GM18909 (cell line): ENCODE measurements around the gene CYBA.

Source experiments
- ATAC-seq: cut with Tn5 transposase; IDR thresholded peaks from one replicate; pipeline ENCODE4 v1.9.1; 2021; ENCODE audit warnings: mild to moderate bottlenecking; ENCODE audit not compliant: unreplicated experiment, poor library complexity

The CYBA gene

DNA sequence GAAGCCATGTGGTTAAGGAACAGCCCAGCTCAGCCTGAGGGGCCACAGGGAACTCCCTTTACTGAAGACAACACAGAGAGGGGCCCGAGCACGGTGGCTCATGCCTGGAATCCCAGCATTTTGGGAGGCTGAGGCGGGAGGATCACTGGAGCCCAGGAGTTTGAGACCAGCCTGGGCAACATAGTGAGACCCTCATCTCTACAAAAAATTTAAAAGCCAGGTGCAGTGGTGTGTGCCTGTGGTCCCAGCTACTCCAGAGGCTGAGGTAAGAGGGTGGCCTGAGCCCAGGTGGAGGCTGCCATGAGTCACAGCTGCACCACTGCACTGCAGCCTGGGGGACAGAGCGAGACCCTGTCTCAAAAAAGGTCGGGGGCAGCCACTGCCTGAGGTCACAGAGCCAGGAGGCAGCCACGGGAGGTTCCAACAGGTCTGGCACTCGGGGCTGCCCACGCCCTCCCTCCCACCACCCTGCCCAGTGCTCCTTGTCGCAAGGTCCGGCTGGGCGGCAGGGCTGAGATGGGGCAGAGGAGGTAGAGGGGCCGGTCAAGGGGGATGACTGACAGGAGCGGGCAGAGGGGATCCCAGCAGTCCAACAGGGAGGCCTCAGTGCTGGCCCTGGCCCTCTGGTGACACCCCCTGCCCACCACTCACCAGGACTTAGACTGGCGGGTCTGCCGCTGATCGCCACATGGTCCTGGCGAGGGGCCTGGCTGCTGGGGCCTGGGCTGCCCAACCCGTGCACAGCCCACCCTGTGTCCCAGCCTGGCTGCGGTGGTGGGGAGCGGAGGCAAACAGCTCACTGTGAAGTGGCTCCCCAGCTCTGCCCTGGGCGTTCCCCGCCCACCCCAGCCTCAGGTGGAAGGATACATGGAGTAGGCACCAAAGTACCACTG is 3.4 kb downstream of the CYBA start:
- no peak for ATAC-seq

DNA sequence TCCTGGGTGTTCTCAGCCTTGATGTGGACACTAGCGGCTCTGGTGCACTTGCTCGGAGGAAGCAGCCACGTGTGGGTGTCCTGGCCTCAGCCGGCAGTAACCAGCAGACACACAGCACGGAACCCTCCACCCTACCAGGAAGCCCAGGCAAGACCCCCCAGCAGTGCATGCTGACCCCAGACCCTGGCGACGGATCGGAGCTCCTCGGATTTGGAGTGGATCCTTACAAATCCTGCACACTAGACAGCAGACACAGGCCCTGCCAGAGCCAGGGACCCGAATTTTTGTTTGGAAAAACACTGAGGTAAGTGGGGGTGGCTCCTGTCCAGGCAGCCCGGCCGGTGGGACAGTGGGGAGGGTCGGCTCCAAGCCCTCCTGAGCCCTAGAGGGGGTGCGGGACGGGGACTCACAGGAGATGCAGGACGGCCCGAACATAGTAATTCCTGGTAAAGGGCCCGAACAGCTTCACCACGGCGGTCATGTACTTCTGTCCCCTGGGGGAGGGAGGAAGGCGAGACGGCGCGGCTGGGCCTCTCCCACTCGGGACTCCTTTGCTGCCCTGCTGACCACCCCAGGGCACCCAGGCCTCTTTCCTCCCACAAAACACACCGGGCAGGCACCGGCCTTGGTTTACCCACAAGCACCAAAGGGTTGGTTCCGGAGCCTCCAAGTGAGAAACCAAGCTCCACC is 4.4 kb downstream of the CYBA start:
- no peak for ATAC-seq

DNA sequence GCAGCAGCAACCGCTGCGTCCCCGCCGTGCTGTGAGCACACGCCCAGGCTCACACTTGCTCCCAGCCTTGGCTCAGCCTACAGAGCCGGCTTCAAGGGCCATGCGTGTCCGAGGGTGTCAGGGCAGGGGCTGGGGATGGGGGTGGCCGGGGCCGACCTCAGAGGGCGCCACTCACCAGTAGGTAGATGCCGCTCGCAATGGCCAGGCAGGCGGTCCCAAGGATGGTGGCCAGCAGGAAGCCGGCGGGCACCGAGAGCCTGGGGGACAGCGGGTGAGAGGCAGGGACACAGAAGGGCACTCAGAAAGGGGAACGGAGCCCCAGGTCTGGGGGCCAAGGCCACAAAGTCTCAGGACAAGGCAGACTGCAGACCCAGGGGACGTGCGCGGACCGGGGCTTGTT is 4.9 kb downstream of the CYBA start:
- ATAC-seq = no peak

DNA sequence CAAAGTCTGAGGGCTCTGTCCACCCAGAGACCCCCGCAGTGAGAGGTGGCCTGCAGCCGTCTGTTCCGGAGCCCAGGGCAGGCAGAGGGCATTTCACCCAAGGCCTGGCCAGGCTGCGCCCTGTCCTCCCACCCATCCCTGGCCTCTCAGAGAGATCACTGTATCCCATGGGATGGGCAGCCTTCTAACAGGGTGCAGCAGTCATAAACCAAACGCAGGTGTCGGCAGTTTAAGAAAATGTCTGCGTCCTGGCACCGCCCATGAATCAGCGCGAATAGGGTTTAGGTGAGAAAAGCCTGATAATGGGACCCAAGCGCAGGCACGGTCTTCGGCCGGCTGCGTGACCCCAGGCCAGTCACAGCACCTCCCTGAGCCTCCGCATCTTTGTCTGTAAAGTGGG is 5.4 kb downstream of the CYBA start:
- ATAC-seq = no peak

DNA sequence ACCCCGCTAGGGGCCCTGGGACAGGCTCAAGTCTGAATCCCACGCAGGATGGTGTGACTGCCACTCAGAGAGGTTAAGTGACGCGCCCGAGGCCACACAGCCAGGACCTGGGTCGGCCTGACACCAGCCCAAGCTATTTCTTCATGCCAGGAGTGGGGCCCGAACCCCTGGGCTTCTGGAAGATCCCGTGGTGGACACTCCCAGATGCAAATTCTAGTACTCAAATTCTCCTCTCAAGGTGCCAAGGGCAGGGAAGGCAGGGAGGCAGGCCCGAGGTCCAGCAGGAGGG is 7.3 kb downstream of the CYBA start:
- ATAC-seq = no peak

DNA sequence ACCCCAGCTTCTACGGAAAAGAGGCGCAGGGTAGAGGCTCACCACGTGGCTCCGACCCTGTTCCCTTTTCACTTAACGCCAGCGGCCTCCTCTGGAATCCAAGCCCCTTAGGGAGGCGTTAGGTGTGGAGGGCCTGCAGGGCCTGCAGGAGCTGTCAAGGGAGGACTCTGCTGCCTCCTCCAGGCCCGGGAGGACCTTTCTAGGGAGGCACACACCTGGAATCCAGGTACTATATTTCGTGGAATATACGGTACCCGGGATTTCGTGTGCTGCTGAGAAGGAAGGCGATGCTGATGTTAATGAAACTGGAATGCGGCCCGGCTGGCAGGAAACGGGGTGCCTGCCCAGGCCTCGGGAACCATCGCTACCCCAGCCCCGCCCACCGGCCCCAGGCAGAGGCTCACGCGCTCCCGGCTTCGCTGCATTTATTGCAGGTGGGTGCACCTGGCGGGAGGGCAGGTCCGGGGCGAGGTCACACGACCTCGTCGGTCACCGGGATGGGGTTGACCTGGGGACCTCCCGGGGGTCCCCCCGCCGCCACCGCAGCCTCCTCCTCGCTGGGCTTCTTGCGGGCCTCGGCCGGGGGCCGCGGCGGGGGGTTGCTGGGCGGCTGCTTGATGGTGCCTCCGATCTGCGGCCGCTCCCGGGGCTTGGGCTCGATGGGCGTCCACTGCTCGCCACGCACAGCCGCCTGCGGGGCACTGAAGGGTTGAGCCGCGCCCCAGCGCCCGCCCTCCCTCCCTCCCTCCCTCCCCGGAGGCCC is 7.8 kb downstream of the CYBA start:
- ATAC-seq = no peak

DNA sequence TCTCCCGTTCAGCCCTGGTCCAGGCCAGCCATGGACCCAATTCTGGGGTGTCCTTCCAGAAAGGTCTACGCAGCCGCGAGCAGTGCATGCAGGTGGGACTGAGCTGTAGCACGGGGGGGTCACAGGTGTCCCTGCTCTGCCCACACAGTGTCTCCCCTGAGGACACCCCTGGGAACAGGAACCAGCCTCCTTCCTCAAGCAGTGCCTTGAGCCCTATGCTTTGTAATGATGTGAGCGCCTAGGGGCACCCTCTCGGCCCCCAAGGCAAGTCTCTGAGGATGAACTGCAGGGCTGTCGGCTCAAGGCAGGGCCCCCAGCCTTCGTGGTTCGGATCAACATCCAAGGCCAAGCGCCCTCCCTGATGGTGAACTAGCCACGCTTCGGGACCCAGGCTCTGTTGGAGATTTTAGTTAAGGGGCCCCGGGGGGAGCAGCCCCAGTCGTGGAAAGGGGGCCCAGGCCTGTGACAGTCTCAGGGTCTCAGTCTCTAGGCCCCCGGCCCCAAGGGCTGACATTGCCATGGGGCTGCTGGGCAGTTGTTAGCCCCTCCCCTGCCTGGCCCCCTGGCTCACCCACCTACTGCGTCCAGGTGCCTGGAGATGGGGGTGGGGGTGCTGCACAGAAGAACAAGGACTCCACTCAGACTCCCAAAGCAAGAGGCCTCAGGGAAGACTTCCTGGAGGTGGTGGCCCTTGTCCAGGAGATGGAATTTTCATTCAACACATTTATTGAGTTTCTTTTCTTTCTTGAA is 10.2 kb downstream of the CYBA start:
- no peak for ATAC-seq

DNA sequence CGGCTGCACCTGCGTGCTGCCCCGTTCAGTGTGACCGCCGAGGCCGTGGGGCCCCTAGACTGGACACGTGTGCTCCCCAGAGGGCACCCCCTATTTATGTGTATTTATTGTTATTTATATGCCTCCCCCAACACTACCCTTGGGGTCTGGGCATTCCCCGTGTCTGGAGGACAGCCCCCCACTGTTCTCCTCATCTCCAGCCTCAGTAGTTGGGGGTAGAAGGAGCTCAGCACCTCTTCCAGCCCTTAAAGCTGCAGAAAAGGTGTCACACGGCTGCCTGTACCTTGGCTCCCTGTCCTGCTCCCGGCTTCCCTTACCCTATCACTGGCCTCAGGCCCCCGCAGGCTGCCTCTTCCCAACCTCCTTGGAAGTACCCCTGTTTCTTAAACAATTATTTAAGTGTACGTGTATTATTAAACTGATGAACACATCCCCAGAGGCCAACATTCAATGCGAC is 10.8 kb downstream of the CYBA start:
- ATAC-seq = no peak

DNA sequence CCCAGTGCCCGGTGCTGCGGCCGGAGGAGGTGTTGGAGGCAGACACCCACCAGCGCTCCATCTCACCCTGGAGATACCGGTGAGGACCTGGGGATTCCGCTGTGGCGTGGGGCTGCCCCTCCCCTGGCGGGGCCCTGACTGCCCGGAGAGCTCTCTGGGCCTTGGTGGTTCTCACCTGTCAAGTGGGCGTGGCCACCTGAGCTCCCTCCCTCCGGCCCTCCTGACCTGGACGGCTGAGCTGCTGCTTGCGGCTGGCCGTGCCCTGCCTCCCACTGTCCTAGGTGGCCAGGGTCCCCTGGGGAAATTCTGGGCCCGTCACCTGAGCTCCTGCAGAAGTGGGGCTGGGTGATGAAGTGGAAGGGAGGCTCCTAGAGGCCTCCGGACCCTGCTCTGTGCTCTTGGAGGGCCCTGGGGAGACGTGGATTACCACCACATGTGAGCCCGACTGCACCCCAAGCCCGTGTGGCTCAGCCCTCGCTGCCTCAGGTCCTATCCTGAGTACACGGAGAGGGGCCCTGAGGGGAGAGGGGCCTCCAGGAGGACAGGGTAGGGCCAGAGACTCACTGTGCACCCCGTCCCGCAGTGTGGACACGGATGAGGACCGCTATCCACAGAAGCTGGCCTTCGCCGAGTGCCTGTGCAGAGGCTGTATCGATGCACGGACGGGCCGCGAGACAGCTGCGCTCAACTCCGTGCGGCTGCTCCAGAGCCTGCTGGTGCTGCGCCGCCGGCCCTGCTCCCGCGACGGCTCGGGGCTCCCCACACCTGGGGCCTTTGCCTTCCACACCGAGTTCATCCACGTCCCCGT is 11.4 kb downstream of the CYBA start:
- ATAC-seq = no peak

DNA sequence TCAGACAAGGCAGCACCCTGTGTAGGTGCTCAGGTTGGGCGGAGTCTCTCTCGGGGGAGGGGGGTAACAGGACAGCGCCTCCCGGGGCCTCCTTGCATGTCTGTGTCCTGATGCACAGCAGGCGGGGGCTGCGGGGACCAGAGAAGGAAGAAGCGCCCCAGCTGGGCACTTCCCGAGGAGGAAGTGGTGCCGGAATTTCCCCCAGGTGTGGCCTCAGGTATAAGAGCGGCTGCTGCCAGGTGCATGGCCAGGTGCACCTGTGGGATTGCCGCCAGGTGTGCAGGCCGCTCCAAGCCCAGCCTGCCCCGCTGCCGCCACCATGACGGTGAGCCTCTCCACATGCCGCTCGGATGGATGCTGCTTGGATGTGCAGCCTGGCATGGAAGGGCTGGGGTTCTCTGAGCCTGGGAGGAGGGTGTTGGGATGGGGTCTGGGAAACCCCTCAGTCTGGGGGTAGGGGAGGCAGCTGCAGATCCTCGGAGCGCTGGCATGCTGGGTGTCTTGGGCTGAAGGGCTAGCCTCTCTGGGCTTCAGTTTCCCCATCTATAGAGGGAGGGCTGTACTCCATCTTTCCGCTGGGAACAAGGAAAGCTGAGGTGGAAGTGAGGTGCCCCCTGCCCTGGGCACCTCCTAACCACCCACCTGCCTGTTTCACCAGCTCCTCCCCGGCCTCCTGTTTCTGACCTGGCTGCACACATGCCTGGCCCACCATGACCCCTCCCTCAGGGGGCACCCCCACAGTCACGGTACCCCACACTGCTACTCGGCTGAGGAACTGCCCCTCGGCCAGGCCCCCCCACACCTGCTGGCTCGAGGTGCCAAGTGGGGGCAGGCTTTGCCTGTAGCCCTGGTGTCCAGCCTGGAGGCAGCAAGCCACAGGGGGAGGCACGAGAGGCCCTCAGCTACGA is 12.3 kb downstream of the CYBA start, which contains the start of gene IL17C:
TSS of gene IL17C (plus strand) at position 250 of the 908 bp plus-strand sequence. CDS start at position 320, 70 bp downstream.
- no peak for ATAC-seq

DNA sequence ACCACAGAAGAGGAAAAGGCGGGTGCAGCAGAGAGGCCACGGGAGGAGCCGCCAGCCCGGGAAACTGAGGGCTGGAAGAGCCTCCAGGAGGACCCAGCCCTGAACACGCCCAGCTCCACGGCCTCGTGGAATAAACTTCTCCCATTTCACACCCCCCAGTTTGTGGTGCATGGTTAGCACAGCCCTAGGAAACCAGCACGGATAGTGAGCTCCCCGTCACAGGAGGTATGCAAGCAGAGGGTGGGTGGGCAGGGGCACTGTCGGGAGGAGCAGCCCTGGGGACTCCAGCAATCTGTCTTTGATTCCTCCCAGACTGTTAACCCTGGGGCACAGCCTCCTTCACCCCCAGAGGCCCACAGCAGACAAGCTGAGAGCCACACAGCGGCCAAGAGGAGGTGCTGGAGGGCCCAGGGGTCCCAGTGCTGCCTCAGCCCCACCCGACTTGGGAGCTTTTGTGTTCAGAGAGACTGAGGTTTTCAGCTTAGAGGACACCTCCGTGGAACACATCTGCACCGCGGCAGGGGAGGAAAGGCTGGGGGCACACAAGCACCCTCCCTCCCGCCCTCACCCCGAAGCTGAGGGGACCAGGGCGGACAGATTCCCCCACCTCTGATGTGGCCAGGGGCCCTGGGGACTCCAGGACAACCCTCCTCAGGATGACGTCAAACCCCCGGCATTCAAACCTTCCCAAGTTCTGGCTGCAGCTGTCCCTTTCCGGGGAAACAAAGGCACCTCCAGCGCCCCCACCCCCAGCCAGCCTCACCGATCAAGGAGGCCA is 14.2 kb downstream of the CYBA start:
- no peak for ATAC-seq

DNA sequence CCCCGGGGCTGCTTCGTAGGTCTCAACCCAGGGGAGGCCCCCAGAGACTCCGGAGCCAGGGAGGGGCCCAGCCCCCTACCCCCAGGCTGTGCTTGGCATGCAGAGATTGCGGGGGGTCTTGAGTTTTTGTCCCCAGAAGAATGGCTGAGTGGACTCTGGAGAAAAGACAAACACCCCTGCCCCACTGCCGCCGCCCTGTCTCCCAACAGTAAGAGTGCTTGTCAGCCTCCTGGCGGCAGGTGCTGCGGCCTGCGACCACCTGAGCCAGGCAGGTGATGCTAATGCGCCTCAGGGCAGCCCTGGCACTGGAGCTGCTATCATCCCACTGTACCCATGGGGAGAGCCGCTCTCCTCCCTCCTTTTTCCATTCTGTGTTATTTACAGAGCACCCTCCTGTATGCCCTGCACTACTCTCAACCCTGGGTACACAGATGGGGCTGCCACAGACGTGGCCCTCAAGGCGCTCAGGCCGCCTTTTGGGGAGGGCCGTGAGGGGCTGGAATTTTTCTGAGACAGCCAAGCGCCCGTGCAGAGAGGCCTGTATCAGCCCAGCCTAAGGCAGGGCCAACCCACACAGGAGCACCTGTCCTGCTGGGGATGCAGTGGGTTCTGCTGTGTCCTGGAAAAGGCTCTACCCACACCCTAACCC is 15.1 kb downstream of the CYBA start:
- ATAC-seq = no peak

DNA sequence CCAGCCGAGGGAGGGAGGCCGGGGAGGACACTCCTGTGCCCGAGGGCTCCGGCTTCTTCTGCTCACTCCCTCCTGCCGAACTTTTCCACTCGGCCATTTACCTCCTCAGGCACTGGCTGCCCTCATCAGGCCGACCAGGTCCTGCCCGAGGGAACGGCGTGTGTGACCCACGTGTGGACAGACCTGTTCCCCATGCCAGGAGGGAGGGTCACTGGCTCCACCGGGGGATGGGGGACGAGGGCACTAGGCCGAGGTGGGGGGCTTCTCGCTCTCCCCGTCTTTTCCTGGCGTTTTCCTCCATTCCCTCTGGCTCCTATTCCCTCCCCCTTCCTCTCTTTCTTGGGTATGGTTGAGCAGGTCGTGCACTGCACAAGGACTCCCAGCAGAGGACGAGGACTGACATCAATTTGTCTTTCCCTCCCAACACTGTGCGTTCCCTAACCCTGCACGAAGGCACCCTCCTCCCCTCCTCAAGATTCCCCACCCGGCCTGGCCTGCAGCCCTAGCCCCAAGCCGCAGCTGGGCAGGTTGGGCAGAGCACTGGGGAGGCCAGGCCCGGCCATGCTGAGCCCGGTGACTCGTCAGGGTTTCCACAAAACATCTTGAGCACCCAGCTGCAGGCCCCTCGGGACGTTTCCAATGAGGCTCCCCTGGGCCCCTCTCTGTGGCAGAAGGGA is 15.7 kb downstream of the CYBA start:
- no peak for ATAC-seq

DNA sequence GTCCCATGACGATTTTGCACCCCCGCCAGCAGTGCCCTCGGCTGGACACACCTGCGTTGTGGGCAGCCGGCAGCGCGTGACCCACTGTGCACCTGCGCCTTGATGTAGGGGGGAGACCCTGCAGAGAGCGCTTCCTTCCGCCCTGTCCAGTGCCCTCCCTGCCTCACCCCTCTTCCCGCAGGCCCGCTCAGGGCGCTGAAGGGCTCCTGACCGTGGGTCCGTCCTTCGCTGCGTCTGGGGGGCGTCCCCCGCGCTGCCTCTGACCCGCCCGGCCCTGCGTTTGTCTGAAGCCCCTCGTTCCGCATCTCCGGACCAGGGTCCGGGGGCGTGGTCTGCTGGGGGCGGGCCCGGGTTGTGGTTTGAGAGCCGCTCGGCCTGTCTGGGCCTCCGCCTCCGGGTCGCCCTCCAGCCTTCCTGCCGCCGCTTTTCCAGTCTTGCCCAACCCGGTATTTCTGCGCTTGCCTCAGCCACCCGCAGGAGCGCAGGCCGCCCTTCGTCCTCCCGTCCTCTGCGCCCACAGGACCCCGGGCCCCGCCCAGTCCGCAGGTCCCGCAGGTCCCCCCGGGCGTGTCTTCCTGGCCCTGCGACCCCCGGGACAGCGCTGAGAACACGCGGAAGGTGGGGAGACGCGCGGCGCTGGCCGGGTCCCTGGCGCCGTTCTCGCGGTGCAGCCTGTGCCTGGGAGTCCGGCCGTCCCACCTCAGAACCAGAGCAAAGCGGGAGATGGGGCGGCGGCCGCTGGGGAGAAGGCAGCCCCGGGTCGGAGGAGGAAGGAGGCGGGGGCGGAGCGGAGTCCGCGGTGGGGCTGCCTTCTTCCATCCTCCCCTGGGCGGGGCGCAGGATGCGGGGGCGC is 16.5 kb downstream of the CYBA start:
- ATAC-seq = peak; percentile 60

DNA sequence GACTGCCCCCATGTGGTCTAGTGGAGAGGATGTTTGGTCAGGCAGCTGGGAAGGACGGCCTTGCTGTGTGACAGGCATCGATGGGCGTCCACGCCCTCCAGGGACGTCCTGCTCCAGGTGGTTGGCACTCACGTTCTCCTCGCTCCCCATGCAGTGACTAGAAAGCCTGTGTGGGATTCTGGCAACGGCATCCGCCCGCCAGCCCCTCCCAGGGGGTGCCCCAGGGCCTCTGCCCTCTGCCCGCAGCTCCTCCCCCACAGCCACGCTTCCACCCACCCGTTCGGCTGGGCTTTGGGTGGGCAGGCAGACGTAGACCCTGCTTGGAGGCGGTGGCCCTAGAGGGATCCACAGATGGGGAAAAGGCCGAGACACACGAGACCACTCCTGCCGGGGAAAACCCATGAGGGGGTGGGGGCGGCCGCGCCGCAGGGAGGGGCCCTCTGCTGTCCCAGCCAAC is 17.1 kb downstream of the CYBA start:
- peak; percentile 35 for ATAC-seq

DNA sequence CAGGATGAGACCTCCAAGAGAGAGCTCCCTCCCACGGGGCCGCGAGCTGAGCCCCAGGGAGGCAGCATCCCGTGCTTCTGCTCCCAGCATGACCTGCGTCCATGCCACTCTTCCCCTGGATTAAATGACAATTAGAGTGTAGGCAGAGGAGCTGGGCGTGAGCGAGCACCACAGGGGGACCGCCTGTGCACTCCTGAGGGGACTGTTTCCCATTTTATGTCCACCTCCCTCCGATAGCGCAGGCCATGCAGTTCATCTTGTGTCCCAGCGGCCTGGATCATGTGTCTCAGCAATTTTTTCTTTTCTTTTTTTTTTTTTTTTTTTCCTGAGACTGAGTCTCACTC is 18.3 kb downstream of the CYBA start:
- no peak for ATAC-seq
